SK-N-SH (cell line): Measurements from ENCODE around the gene SDCCAG8. TPM values are rescaled to one million over a fixed set of nuclear protein-coding genes. Genes with fewer than 3 reads are reported as not detected.

ENCODE experiments used
- CTCF ChIA-PET: fragments of 300-600, 350-600 bp; formaldehyde crosslinking; extraction: SDS; loops from one replicate; lab custom pipeline; 2021; lab: Yijun Ruan, JAX
- POLR2A ChIA-PET: fragments of 350-600 bp; sonication (Branson Sonifier 250); formaldehyde crosslinking; extraction: SDS; loops from one replicate; lab custom pipeline; 2020; ENCODE audit warnings: antibody characterized with exemption, inconsistent platforms; lab: Yijun Ruan, JAX
- DNase-seq: peaks from one replicate; pipeline ENCODE4 v3.0.0; 2012
- H2AFZ ChIP-seq: fragments of 200-600 bp; sonication (generic); 2 replicates; pipeline ENCODE4 v1.8.1; 2016; ENCODE audit warnings: antibody characterized with exemption, mild to moderate bottlenecking, low read depth
- H3F3A ChIP-seq: fragments of 200-600 bp; sonication (generic); replicated peaks from 2 replicates; pipeline ENCODE3; 2016; ENCODE audit warnings: antibody characterized with exemption, mild to moderate bottlenecking; ENCODE audit not compliant: insufficient read depth
- H3K27ac ChIP-seq, 2 experiments: fragments of 200-500 bp in 1 of 2; fragments of 200-600 bp in 1 of 2; sonication (Bioruptor generic) in 1 of 2; sonication (generic), shearing (Covaris generic) in 1 of 2; 2 replicates each; pipeline versions ENCODE4 v1.5.1 to v1.6.1; 2014 to 2016; ENCODE audit warnings: low read depth in 2 of 2, inconsistent platforms in 1 of 2, low read length in 1 of 2, mild to moderate bottlenecking in 1 of 2, mixed read lengths in 1 of 2
- H3K27me3 ChIP-seq: fragments of 200-600 bp; sonication (generic), shearing (Covaris generic); 2 replicates; pipeline ENCODE4 v1.6.1; 2016; ENCODE audit warnings: mixed run types; ENCODE audit not compliant: insufficient read depth
- H3K36me3 ChIP-seq, 2 experiments: fragments of 200-500 bp in 1 of 2; fragments of 200-600 bp in 1 of 2; sonication (Bioruptor generic) in 1 of 2; sonication (generic) in 1 of 2; replicated peaks in 1 of 2; 2 replicates each; pipeline versions ENCODE3 to v1.5.1; 2014 to 2016; ENCODE audit warnings: low read length in 1 of 2, mild to moderate bottlenecking in 1 of 2; ENCODE audit not compliant: insufficient read depth in 2 of 2, control insufficient read depth in 1 of 2
- H3K4me1 ChIP-seq, 2 experiments: fragments of 200-500 bp in 1 of 2; fragments of 200-600 bp in 1 of 2; sonication (Bioruptor generic) in 1 of 2; sonication (generic), shearing (Covaris generic) in 1 of 2; 2 replicates each; pipeline versions ENCODE4 v1.5.1 to v1.6.1; 2014 to 2016; ENCODE audit warnings: low read depth in 1 of 2, low read length in 1 of 2, mixed run types in 1 of 2; ENCODE audit not compliant: insufficient read depth in 2 of 2, control insufficient read depth in 1 of 2
- H3K4me2 ChIP-seq: fragments of 200-600 bp; sonication (generic), shearing (Covaris generic); 2 replicates; pipeline ENCODE4 v1.6.1; 2017; ENCODE audit warnings: mixed run types
- H3K4me3 ChIP-seq, 2 experiments: fragments of 200-500 bp in 1 of 2; fragments of 200-600 bp in 1 of 2; sonication (Bioruptor generic) in 1 of 2; sonication (generic), shearing (Covaris generic) in 1 of 2; 2 replicates each; pipeline versions ENCODE4 v1.5.1 to v1.8.1; 2014 to 2016; ENCODE audit warnings: low read depth in 2 of 2, inconsistent platforms in 1 of 2, low read length in 1 of 2, mild to moderate bottlenecking in 1 of 2, mixed read lengths in 1 of 2, moderate library complexity in 1 of 2
- H3K79me2 ChIP-seq: fragments of 200-600 bp; sonication (generic); 2 replicates; pipeline ENCODE4 v1.8.1; 2017; ENCODE audit warnings: mild to moderate bottlenecking; ENCODE audit not compliant: insufficient read depth
- H3K9ac ChIP-seq: fragments of 200-600 bp; sonication (generic); 2 replicates; pipeline ENCODE4 v1.6.1; 2017; ENCODE audit warnings: mixed run types
- H3K9me2 ChIP-seq: fragments of 200-600 bp; sonication (generic); 2 replicates; pipeline ENCODE4 v1.6.1; 2017; ENCODE audit warnings: mixed run types
- H3K9me3 ChIP-seq: fragments of 200-600 bp; sonication (generic); 2 replicates; pipeline ENCODE4 v1.6.1; 2017; ENCODE audit warnings: mixed run types, mild to moderate bottlenecking, moderate library complexity
- H4K20me1 ChIP-seq: fragments of 200-600 bp; sonication (generic); 2 replicates; pipeline ENCODE4 v1.6.1; 2017; ENCODE audit warnings: mild to moderate bottlenecking, mixed run types; ENCODE audit not compliant: insufficient read depth
- CTCF ChIP-seq: fragments of 200-600 bp; sonication (generic); IDR thresholded peaks from 2 replicates; pipeline ENCODE4 v1.6.1; 2017; ENCODE audit warnings: antibody characterized with exemption, mild to moderate bottlenecking, moderate library complexity
- ELF1 ChIP-seq: IDR thresholded peaks from 2 replicates; pipeline ENCODE4 v1.4.0; 2012
- FOSL2 ChIP-seq: IDR thresholded peaks from 2 replicates; pipeline ENCODE4 v1.4.0; 2012; ENCODE audit warnings: low read depth, mild to moderate bottlenecking, moderate library complexity, borderline replicate concordance
- FOXM1 ChIP-seq: IDR thresholded peaks from 2 replicates; pipeline ENCODE4 v1.4.0; 2012; ENCODE audit warnings: low read depth, mild to moderate bottlenecking
- GABPA ChIP-seq: IDR thresholded peaks from 2 replicates; pipeline ENCODE4 v1.4.0; 2012; ENCODE audit warnings: low read depth, mild to moderate bottlenecking
- GATA2 ChIP-seq: sonication (generic); formaldehyde crosslinking; IDR thresholded peaks from 2 replicates; pipeline ENCODE4 v1.5.0; 2020; ENCODE audit warnings: mild to moderate bottlenecking, missing genetic modification reagents
- IRF3 ChIP-seq: fragments of 150-350 bp; IDR thresholded peaks from 2 replicates; pipeline ENCODE4 v1.6.1; 2016; ENCODE audit warnings: mild to moderate bottlenecking, low read depth, low read length
- MAX ChIP-seq: IDR thresholded peaks from 2 replicates; pipeline ENCODE4 v1.4.0; 2012; ENCODE audit warnings: low read depth
- PBX3 ChIP-seq: IDR thresholded peaks from 2 replicates; pipeline ENCODE4; 2012
- RFX5 ChIP-seq: IDR thresholded peaks from 2 replicates; pipeline ENCODE4 v1.6.1; 2012; ENCODE audit warnings: mild to moderate bottlenecking, improper control_type of control experiment, low read length
- SIN3A ChIP-seq: IDR thresholded peaks from 2 replicates; pipeline ENCODE4 v1.6.1; 2012; ENCODE audit warnings: low read depth, mild to moderate bottlenecking, low read length, moderate library complexity, borderline replicate concordance
- SMC3 ChIP-seq: IDR thresholded peaks from 2 replicates; pipeline ENCODE4 v1.6.1; 2012; ENCODE audit warnings: low read depth, low read length, improper control_type of control experiment
- TAF1 ChIP-seq: IDR thresholded peaks from 2 replicates; pipeline ENCODE4 v1.6.1; 2012; ENCODE audit warnings: low read depth, mild to moderate bottlenecking, low read length, moderate library complexity, borderline replicate concordance
- TEAD4 ChIP-seq: IDR thresholded peaks from 2 replicates; pipeline ENCODE4 v1.4.0; 2012; ENCODE audit warnings: mild to moderate bottlenecking, borderline replicate concordance; ENCODE audit not compliant: insufficient read depth
- YY1 ChIP-seq: IDR thresholded peaks from 2 replicates; pipeline ENCODE4 v1.4.0; 2012; ENCODE audit warnings: low read depth, mild to moderate bottlenecking
- WGBS: methylation state at CpG from one replicate; pipeline ENCODE4 v1.1.6; 2017; ENCODE audit warnings: low lambda C conversion rate; 5-methylcytosine and 5-hydroxymethylcytosine counted together
- polyA plus RNA-seq, 3 experiments: library from polyadenylated mRNA; depleted of rRNA; stranded (reverse); fragments of >200 nt; gene quantifications; 2 replicates each; pipeline ENCODE4 v1.2.3, GENCODE V29; 2012

Gene SDCCAG8
- polyA plus RNA-seq, 1 of the 3 experiments (the other 2 are of a cell fraction) = 22.7 TPM

GRCh38 chr1:243447844-243448243 lies 192.0 kb downstream of the SDCCAG8 start:
- WGBS = 96% methylated on average over 4 of the region's 4 CpGs
- no peaks in the 10 kb centered on the region for H3F3A ChIP-seq
- no peak overlapping the region for H3K9ac ChIP-seq
- H3K36me3 ChIP-seq = peaks cover 0 to 5% of the 10 kb centered on the region in 2 experiments
- H3K4me1 ChIP-seq = no peaks in the 10 kb centered on the region
- TF ChIP-seq ELF1 (no peak), FOSL2 (no peak), MAX (no peak)
- H4K20me1 ChIP-seq = no peaks in the 10 kb centered on the region
- H3K79me2 ChIP-seq = no peaks in the 10 kb centered on the region
- H3K9me3 ChIP-seq = no peaks in the 10 kb centered on the region
- no peak overlapping the region for H3K4me3 ChIP-seq
- H3K27me3 ChIP-seq = no peaks in the 10 kb centered on the region
- no peak overlapping the region for H3K4me2 ChIP-seq
- no peak for DNase-seq
- CTCF ChIA-PET = interaction anchor here (0.6 to 0.8 kb wide), 2 partner anchors 153 to 852 kb away, joined by 3 read pairs; no protein-coding TSS in a partner anchor
- no peaks in the 10 kb centered on the region for H3K9me2 ChIP-seq
- POLR2A ChIA-PET = no interaction called here
- H2AFZ ChIP-seq = no peak overlapping the region
- H3K27ac ChIP-seq = no peak overlapping the region

- CTCF ChIA-PET = interaction anchor here (0.7 kb wide), 1 partner anchor 33 kb away, joined by 3 read pairs; no protein-coding TSS in a partner anchor
Measured at GRCh38 chr1:243449373-243449772, 193.5 kb downstream of the SDCCAG8 start.

More at GRCh38 chr1:243449373-243449772, 193.5 kb downstream of the SDCCAG8 start:
- Histone ChIP-seq H3K9me2 (no peaks in the 10 kb centered on the region), H3K9ac (no peak overlapping the region), H3K4me2 (no peak overlapping the region), H2AFZ (no peak overlapping the region), H3K4me1 (no peaks in the 10 kb centered on the region), H3F3A (no peaks in the 10 kb centered on the region), H3K79me2 (no peaks in the 10 kb centered on the region), H3K4me3 (no peak overlapping the region), H3K27ac (no peak overlapping the region), H3K9me3 (no peaks in the 10 kb centered on the region), H3K27me3 (no peaks in the 10 kb centered on the region), H4K20me1 (no peaks in the 10 kb centered on the region), H3K36me3 (peaks cover 0 to 5% of the 10 kb centered on the region in 2 experiments)
- POLR2A ChIA-PET = no interaction called here
- WGBS = 97% methylated on average over 6 of the region's 6 CpGs
- TF ChIP-seq SMC3 (no peak), FOXM1 (no peak), TAF1 (no peak), IRF3 (no peak), RFX5 (no peak), FOSL2 (no peak), SIN3A (no peak), TEAD4 (no peak), GABPA (no peak), GATA2 (no peak), CTCF (no peak), YY1 (no peak), PBX3 (no peak)
- DNase-seq = no peak
